T1000 (cell line): ENCODE data around the gene CCSER1.
"Not testable (repeated sequence)": the region's sequence is repeated elsewhere in the genome, so short reads cannot be mapped to it uniquely, and the experiment has no call there.

ENCODE experiments used
- DNase-seq: peaks from one replicate; lab custom pipeline; 2025; ENCODE audit warnings: mixed read lengths; lab: John Stamatoyannopoulos, UW

CCSER1 gene

DNA sequence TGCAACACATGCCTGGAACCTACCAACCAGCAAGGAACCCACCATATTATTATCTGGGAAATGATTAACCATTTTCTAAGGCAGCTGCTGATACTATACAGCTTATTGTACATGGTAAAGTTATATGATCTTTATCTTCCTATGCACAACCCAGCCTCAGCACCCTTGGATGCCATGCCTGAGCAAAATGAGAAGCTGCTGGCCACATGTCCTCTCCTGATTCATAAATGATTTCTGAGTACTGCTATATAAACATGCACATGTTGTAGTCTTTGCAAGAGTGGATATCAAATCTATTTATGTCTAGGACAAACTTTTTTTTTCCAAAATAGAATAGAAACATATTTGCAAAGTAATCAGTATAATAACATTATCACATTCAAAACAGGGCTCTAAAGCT, 1043.6 kb downstream of the CCSER1 start:
- DNase-seq: no peak

DNA sequence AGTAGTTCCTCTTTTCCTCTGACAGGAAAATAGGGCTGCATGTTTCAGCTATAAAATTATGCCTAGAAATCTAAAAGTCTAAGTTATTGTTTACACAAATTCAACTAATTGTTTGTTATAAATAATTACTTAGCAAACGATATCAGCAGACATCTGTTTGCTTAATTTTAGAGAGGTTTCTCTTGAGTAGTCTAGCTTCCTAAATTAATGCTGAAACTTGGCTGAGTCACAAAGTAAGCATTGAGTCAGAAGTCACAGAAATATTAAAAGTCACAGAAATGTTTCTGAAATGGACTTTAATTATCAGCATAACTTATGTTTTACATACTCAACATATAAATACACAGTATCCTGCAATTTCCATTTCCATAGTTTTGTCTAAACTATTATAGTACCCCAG, 1044.0 kb downstream of the CCSER1 start:
- no peak for DNase-seq

DNA sequence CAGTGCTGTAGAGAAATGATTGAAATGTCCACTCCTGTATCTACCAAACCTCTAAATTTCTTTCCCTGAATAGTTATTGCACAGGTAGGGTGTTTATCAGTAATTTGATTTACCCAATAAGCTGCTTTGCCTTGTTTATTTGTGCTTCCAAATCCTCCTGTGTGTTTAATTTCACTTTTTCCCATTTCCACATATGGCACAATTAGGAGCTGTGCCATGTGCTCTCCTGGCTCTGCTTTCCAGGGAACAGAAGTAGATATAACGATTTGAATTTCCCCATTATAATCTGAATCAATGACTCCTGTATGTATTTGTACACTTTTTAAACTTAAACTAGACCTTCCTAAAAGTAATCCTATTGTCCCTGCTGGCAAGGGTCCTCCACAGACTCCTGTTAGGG, 1057.9 kb downstream of the CCSER1 start:
- DNase-seq: not testable (repeated sequence)

DNA sequence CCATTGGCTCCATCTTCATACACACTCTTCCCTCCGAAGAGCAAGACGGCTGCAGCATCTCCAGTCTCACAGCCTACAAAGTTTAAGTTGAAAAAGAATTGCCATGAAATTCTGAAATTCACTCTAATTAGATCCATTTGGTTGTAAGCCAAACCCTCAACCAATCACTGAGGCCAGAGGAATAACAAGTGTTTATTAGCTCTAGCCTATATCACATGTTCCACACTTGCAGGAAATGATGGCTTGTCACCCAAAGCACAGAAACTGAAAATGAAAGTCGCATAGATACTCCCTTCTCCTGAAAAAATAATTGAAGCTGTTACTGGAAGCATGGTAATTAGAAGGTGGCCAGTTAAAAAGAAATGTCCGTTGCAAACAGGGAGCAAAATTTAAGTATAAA, 1071.8 kb downstream of the CCSER1 start:
- DNase-seq: no peak

DNA sequence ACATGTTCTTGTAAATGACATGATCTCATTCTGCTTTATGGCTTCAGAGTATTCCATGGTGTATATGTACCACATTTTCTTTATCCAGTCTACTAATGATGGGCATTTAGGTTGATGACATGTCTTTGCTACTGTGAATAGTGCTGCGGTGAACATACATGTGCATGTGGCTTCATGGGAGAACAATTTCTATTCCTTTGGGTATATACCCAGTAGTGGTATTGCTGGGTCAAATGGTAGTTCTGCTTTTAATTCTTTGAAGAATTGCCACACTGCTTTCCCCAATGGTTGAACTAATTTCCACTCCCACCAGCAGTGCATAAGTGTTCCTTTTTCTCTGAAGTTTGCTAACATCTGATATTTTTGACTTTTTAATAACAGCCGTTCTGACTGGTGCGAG, 1080.3 kb downstream of the CCSER1 start:
- no peak for DNase-seq

DNA sequence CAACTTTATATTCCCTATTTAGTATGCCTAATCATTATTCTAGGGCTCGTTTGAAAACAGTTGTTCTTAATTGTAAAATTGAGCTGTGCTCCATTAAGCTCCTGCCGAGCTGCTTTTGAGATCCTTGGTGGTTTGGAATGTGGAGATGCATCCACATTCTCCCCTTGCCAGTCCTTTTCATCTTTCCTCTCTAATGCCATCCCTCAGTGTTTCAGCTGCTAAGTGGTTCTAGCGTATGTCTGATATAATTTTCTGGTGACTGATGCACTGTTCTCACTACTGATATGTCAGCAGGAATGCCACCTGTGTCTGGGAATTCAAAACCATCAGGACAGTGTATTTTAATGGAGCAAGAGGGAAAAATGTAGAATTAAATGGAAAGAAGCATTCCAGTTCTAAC, 1085.0 kb downstream of the CCSER1 start:
- DNase-seq: no peak

DNA sequence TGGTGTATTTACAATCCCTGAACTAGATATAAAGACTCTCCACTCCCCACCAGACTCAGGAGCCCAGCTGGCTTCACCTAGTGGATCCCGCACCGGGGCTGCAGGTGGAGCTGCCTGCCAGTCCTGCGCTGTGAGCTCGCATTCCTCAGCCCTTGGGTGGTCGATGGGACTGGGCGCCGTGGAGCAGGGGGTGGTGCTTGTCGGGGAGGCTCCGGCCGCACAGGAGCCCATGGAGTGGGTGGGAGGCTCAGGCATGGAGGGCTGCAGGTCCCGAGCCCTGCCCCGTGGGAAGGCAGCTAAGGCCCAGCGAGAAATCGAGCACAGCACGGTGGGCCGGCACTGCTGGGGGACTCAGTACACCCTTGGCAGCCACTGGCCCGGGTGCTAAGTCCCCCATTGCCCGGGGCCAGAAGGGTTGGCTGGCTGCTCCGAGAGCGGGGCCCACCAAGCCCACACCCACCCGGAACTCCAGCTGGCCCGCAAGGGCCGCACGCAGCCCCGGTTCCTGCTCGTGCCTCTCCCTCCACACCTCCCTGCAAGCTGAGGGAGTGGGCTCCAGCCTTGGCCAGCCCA, 1090.7 kb downstream of the CCSER1 start:
- DNase-seq: not testable (repeated sequence)

DNA sequence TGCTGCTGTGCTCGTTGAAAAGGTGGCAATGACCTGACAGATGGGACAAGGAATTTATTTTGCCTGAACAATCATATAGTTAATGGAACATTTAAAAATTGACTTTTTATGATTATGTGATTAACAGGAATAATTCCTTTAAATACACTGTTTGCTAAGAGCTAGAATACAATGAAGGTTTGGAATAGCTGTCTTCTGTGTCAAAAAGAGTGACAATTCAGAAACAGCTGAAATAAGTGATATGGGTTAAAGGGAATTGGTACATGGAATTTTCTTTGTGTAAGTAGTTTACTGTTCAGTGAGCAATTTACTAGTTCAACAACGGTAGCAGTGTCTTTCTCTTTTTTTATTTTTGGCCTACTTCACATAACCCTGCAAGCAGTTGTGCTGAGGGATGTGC, 1093.1 kb downstream of the CCSER1 start:
- no peak for DNase-seq

DNA sequence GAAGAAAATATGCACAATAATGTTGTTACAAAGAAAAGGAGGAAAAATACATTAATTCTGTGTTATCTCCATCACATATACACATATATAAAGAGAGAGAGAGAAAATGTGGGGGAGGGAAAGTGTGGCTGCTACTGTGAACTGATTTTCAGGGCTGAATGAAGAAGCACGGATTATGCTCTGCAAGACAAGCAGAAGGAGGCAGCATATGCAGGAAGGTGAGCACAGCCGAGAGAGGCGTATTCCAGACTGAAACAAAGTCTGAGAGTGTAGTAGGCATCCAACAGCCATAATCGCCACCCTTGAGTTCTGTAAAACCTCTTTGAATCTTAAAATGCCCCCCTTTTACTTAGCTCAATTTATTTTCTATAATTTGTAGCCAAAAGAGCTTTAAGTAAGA, 1094.8 kb downstream of the CCSER1 start:
- DNase-seq: no peak

DNA sequence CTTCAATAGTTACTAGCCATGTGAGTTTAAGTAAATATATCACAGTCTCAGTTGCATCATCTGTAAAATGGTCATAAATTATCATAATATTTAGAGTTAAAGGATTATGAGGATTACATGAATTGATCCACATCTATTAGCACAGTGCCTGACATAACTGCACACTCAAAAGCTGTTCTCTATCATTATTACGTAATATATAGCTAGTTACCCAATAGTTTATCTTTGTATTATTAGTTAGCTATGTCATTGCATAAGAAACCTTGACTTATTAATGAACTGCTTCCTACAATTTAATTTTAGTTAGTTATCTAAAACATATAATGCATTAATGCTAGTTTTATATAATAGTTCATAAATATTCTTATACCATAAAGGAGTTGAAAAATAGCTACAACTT, 1099.7 kb downstream of the CCSER1 start:
- DNase-seq: no peak

DNA sequence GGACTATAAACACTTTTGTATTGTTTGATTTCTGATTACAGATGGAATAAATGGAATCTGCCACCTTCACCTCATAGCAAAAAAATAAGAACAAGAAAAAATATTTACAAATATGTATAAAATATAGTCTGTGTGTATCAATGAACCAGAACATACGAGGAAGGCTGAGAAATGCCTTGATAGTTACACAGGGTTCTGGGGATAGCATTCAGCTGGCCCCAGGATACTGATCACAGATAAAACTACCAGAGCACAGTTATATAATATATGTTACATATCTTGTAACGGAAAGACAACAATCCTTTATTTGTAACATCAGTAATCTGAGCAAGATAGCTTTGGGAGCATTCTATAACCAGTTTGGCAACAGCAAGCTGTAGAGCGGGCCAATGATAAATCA, 1101.5 kb downstream of the CCSER1 start:
- no peak for DNase-seq

DNA sequence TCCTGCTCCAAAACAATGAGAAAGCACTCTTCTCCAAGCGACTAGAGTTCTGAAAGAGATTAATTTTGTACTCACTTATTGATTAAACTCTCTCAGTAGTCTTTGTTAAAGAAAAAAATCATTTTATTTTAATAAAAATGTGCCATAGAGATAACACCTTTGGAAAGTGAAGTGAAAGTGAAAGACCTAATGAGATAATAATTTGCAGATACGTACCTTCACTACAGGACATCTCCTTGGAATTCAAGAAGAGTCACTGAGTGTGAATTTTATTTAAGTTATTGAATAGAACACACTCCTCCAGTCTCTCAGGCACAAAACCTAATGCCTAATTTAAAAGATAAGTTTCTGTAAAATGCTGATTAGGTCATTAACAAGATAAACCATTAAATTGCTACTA, 1106.0 kb downstream of the CCSER1 start:
- no peak for DNase-seq

DNA sequence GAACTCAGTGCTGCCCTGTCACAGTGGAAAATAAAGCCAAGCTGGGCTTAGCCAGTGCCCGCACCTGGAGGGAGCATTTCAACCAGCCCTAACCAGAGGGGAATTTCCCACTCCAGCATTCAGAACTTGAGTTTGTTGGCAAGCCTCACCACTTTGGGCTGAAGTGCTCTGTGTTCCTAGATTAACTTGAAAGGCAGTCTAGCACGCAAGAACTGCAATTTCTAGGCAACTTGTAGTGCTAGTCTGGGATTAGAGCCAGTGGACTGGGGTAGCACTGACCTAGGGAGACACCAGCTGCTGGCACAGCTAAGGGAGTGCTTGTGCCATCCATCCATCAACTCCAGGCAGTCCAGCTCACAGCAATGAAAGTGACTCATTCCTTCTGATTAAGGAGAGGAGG, 1115.9 kb downstream of the CCSER1 start:
- no peak for DNase-seq

DNA sequence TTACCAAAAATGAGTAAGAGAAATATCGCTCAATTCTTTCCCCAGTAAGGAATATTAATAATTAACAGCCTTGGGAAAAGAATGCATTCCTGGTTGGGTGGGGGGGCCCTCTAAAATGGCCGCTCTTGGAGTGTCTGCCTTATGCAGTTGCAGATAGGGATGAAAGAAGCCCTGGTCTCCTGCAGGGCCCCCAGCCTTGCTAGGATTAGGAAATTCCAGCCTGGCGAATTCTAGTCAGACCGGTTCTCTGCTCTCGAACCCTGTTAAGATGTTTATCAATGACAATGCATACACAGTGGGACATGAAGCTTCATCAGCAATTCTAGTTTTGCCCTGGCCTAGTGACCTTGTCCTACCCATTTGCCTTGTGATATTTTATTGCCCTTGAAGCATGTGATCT, 1128.8 kb downstream of the CCSER1 start:
- no peak for DNase-seq

DNA sequence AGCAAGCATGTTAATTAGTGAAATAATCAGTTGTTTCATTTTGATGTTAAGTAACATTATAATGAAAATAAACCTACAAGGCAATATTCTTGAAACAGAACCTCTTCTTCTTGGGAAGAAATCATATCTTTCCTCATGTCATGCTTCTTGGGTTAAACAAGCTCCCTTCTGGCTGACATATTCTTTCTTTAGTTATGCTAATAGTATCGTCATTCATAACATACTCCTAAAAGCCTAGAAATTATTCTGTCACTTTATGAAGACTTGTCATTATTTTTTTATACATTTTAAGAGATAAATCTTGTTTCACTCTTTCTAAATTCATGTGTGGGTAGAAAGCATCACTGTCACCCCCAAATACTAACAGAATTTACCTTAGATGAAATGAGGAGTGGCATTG, 1129.6 kb downstream of the CCSER1 start:
- no peak for DNase-seq

DNA sequence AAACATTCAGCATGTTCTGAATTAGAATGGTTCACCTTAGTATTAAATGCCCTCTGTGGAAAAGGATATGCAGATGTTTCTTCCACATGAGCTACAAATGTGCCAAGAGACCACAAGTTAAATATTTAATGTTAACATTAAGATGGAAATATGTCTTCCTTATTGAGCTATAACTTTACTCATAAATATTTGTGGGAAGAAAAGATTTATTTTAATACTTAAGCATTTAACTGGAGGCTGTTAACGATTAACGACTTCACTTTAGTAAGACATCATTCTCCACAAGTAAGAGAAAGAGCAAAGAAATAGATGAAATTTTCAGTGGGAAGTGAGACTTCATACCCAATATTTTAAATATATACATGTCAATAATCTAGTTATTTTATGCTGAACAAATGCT, 1130.5 kb downstream of the CCSER1 start:
- DNase-seq: no peak

DNA sequence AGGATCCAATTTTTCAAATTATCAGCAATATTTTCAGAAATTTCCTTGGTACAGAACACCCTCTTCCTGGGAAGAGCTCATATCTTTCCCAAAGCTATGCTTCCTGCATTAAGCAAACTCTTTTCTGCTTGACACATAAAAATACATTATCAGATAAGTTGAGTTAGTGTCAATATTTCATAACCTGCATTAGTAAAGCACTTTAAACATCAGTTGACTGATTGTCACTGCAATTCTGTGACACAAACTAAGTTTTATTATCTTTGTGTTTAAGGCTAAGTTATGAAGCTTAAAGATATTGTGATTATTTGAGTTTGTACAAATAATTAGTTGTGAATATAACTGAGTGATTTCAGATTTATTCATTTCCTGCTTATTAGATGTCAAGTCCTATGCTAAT, 1131.1 kb downstream of the CCSER1 start:
- DNase-seq: no peak

DNA sequence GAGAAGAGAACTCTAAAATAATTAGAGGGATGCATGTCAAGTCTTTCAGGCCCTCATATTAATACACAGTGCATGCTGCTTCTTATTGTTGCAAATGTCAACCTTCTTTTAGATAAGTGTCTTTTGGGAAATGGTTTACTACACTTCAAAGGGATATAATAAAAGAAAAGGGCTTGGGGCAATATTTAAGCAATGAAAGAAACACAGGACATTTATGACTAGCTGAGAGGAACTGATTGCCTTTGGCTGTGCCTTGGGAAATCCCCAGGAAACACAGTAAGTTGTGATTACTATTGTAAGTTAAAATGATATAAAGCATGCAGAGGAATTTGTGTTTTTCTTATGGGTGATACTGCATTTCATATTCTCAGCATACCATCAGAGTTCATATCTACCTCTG, 1140.3 kb downstream of the CCSER1 start:
- DNase-seq: no peak

DNA sequence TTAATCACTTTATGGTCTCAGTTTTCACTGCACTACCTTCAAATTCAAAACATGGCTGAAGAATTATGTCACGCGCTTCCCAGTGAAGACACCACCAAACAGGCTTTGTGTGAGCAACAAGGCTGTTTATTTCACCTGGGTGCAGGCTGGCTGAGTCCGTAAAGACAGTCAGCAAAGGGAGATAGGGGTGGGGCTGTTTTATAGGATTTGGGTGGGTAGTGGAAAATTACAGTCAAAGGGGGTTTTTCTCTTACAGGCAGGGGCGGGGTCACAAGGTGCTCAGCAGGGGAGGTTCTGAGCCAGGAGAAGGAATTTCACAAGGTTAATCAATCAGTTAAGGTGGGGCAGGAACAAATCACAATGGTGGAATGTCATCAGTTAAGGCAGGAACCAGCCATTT, 1141.3 kb downstream of the CCSER1 start:
- not testable (repeated sequence) for DNase-seq

DNA sequence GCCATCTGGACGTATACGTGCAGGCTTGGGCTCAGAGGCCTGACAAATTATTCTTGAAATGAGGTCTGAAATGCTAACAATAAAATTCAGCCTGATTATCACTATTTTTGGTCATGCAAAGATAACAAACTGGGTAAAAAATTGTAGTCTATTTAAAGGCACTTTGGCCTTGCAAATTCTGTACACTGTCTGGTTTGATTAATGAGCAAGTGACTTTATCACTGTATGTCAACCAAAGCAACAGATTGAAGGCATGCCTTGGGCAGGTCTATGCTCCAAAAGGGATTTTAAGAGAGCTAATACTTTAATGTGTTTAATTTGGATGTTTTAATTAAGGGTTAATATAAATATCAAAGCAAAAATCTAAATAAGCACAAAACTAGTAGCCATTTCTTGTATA, 1141.7 kb downstream of the CCSER1 start:
- DNase-seq: no peak

DNA sequence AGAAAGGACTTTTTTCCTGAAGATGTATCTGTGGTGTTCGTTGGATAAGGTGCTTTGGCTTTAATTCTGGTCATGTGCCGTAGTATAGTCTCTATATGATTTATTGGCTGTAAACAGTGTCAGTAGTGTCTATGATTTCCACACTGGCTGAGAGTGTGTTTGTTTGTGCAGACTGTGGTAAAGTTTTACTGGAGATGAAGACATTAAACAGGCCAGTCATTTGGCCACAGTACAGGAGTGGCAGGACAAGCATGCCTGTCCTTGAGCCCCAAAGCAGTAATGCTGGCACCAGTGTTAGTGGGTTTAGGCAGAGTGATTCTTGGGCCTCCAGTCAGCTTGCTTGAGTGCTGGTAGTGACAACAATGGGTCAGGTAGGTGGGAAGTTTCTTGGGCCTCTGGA, 1152.7 kb downstream of the CCSER1 start:
- DNase-seq: no peak

DNA sequence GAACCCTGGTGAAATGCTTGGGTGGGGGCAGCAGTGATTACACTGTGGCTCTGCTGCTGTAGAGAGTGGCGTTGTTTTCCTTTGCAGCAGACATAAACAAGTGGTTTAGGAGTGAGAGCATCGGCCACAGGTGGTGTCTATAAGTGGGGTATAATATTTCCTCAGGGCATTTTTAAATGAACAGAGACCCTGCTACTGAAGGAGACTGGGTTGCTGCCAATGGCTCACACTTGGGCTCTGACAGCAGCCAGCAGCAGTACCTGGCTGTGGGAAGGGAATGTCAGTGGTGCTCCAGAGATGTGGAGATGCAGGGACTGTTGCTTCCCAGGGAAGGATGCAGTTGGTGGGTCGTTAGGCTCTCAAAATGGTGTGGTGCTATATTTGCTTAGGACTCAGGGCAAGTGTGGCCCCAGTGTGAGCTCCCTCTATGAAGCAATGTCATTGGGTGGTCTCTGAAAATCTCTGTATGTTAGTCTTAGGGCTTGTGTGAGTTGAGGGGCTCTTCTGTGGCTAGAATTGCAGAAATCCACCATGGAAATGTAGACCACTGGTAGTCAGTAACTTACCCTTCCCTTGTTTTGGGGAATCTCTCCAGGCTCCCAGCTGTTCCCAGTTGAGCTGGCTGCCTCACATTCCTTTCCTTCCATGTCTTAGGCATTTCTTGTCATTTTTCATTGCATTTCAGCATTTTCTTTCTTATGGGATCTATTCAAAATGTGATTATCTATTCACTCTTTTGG, 1153.5 kb downstream of the CCSER1 start:
- no peak for DNase-seq

DNA sequence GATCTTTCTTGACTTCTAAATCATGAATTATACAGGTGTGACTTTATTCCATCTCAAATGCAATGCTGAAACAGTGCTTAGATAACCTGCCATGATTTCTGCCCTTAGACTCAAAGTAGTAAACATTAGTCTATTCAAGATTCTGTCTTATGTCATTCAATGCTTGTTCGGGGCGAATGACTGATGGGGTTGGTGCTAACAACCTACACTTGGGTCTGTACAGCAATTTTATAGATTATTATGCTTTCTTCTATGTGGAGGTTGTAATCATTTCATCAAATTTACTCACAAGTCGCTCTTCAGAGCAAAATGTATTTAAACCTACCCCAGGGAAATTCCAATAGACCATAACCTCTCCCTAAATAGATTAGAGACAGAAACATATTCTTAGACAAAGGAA, 1155.0 kb downstream of the CCSER1 start:
- no peak for DNase-seq

DNA sequence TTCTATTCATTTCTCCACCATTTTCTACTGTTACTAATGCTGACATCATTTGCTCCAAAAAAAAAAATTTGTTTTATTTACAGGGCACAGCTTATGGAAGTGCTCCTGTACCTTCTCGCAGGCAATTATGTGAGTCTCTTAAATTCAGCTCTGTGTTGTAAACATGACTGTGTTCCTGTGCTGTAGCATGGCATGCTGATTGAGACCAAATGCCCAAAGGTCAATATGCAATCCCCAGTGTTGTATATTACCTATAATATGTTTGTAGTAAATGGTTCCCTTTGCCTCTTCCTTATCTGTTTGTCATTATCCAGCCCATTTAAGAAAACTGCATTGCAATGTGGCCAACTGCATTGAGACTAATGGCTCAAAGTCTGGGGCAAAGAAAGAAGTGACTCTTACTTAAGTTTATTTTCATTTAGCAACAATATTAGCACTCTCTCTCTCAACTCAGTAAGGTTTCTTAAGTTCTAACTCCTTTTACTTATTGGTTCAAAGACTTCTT, 1156.6 kb downstream of the CCSER1 start:
- DNase-seq: no peak
